Activated CD4-positive, CD25-positive, alpha-beta regulatory T cell treated with anti-CD3 and anti-CD28 coated beads, Interleukin-2, amount 50 U/mL, for 16 hours (primary cell): ENCODE results near the gene FHOD1.

Experiments
- DNase-seq: peaks from one replicate; pipeline ENCODE4 v3.0.0-alpha.2; 2020; ENCODE audit warnings: low read depth, low spot score

FHOD1 gene

DNA sequence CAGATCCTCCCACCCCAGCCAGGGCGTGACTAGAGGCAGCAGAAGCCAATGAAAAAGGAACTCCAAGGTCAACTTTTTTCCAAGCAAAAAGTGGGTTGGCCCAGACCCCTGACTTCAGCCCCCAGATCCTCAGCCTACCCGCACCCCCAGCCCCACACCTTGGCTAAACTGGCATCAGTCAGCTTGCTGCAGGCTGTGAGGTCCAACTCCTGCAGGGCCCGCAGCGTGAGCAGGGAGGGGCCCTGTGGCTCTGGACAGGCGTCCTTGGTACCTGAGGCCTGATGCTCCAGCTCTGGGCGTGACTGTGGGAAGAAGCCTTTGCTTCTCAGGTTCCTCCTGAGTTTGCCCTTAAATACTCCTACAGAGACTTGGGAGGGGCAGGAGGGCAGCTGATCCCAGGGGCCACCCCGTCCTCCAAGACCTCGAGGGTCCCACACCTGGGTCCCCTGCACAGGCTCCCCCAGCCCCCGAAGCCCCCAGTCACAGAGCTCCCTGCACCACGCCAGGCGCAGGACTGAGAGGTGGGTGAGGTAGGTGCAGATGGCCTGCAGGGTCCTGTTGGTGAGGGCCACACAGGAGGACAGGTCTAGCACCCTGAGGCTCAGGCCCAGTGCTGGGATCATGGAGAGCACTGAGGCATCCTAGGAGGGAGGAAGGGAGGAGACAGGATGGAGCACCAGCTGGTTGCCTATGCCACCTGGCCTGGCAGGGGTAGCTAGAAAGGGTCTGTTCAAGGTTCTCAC is 39.0 kb downstream of the FHOD1 start:
- DNase-seq: no peak

DNA sequence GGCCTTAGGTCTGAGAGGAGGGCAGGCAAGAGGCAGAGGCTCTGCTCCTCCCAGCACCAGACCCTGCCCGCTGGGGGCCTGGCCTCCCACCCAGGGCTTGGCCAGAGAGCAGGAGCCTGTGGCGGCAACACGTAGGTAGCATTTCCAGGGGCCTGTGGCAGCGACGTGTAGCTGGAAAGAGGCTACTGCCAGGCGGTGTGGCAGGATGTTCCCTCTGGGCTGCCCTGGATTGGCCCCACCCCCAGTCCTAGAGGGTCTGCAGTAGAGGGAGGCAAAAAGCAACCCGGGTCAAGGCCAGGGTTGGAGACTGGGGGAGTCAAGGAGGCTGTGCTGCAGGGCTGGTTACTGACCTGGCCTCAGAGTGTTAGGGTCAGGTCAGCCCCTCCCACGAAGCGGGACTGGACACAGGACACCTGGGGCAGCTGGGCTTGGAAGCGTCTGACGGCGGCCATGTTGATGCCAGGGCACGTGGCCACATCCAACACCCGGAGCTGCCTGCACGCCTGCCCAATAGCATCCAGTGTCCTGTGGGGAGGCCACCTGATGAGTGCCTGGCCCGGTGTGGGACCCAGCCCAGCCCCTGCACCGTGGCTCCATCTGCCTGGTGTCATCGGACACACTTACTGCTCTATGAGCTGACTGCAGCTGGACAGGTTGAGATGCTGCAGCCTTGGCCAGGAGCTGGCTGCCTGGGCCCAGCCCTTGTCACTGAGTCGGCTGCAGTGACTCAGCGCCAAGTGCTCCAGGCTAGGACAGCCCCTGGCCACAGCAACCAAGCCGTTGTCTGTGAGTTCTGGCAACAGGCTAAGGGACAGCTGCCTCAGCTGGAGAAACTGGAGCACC is 39.8 kb downstream of the FHOD1 start:
- DNase-seq: no peak

DNA sequence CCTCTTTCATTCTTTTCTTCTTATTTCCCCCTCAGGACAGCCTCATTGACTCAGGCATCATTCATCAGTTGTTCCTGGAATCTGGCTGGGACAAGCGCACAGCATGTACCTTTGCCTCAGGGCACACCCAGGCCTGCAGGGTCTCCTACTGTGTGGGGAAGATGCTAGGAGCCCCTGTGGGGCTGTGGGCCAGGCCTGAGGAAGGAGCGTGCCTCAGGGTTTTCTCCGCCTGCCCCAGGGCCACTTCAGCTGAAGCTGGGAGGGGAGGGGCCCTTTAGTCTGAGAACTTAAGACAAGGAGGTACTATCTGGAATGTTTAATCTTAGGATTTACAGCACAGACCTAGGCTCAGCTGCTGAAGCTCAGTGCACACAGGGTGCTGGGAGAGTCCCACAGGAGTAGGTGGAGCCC is 40.4 kb downstream of the FHOD1 start:
- no peak for DNase-seq

DNA sequence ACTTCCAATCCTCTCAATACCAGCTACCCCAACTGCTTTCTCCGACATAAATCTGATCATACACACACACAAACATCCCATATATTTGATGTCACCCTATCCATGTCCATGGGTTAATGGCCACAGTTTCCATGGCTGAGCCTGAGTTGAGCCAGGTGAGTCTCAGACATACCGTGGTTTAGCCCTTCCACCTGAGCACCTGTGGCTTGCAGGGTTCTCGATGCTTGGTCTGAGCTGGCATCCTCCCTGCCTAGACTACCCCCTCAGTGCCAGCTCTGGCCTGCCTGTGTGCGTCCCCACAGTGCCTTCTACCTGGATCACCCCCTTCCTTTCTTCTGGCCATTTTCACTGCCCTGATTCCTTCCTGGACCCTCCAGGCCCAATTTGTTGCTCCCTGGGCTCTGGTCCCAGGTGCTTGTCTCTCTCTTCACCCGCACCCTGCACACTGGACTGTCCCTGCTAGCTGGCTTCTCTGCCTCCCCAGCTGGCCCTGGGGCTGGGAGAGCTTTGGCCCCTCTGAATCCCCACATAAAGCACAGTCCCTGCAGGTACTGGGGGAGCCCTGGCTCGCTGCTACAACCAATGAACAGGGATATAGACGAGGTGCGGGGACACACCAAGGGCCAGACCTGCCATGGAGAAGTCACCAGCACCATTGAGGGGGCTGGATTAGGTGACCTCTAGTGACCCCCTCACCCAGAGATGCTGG is 41.0 kb downstream of the FHOD1 start:
- DNase-seq: no peak

DNA sequence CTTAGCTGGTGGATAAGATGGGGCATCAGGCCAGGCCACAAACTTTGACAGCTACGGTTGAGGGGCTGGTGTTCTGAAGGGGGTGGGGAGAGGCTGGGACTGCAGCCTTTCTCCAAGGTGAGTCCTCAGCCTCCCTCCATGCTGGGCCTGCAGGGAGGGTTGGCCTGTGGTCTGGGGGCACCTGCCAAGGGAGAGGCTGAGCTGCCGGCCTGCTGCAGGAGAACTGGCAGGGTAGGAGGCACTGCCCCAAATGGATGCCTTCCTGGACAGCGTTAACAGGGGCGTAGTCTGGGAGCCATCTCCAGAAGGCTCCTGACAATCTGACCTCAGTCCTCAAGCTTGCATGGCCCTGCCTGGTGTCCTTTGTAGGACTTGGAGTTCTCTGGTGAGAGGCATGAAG is 43.2 kb downstream of the FHOD1 start:
- DNase-seq: no peak

DNA sequence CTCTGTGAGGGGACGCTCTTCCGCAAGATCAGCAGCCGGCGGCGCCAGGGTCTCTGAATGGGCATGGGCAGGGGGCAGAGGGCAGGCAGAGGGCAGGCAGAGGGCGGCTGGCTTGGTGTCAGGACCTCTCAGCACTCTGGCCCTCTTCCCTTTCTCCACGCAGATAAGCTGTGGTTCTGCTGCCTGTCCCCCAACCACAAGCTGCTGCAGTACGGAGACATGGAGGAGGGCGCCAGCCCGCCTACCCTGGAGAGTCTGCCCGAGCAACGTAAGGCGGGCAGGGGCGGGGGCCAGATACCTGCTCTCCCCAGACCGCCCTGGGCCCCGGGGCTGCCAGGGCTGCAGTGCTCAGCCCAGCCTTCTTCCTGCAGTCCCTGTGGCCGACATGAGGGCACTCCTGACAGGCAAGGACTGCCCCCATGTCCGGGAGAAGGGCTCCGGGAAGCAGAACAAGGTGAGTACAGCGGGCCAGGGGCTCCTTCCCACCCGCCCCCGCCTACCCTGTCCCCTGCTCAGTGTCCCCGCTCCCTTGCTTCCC is 44.3 kb downstream of the FHOD1 start:
- no peak for DNase-seq

DNA sequence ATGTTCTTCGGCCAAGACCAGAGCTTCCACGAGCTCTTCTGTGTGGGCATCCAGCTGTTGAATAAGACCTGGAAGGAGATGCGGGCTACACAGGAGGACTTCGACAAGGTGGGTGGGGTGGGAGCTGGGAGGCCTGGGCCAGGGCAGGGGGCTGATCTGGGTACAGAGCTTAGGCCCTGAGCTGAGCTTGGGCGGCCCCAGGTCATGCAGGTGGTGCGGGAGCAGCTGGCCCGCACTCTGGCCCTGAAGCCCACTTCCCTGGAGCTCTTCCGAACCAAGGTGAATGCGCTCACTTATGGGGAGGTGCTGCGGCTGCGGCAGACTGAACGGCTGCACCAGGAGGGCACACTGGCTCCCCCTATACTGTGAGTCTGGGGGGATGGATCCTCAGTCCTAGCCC is 44.9 kb downstream of the FHOD1 start:
- DNase-seq: no peak

DNA sequence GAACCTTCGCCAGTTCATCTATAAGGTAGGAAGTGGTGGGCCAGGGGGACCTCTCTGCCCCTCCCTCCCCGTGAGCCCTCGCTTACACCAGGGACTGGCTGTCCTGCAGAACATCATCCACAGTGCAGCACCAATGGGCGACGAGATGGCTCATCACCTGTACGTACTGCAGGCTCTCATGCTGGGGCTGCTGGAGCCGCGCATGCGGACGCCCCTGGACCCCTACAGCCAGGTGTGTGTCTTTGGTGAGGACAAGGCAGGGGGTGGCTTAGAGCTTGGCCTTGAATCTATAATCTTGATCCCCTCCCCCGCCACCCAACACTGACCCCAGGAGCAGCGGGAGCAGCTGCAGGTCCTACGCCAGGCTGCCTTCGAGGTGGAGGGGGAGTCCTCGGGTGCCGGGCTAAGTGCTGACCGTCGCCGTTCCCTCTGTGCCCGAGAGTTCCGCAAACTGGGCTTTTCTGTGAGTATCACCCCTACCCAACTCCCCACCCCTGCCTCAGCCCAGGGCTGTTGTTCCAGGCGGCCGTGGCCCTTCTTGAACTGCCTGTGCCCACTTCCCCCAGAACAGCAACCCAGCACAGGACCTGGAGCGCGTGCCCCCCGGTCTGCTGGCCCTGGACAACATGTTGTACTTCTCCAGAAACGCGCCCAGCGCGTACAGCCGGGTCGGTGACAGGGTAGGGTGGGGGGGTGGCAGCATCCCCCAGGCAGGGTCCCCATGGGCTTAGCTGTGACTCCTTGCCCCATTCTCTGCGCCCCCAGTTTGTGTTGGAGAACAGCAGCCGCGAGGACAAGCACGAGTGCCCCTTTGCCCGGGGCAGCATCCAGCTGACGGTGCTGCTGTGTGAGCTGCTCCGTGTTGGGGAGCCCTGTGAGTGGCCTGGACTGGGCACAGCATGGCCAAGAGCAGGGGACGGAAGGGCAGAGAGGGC is 45.6 kb downstream of the FHOD1 start:
- no peak for DNase-seq

DNA sequence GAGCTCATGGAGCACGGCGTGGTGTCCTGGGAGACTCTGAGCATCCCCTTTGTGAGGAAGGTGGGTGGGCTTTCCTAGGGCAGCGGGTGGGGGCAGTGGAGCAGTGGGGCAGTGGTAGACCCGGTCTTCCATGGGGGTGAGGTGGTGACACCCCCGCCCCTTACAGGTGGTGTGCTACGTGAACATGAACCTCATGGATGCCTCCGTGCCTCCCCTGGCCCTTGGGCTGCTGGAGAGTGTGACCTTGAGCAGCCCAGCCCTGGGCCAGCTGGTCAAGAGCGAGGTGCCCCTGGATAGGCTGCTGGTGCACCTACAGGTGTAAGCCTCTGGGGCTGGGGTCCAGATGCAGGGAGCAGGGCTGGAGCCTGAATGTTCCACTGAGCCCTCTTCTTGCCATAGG is 46.8 kb downstream of the FHOD1 start:
- no peak for DNase-seq

DNA sequence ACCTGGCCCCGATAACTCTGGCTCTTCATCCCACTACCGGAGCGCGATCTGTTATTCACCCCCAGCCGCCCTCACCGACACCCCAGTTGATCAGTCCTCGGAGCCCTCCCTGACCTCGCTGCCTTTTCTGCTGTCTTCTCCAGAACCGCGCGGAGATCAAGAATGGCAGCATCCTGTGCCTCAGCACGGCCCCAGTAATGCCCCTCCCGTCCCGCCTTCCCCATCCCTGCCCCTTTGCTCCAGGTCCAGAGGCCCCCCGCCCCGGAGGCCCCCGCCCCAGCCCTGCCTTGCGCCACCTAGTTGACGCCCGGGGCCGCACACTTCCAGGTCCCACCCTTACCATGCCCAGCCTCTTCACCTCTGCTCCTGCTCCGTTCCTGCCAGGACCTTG is 47.5 kb downstream of the FHOD1 start:
- DNase-seq: no peak

DNA sequence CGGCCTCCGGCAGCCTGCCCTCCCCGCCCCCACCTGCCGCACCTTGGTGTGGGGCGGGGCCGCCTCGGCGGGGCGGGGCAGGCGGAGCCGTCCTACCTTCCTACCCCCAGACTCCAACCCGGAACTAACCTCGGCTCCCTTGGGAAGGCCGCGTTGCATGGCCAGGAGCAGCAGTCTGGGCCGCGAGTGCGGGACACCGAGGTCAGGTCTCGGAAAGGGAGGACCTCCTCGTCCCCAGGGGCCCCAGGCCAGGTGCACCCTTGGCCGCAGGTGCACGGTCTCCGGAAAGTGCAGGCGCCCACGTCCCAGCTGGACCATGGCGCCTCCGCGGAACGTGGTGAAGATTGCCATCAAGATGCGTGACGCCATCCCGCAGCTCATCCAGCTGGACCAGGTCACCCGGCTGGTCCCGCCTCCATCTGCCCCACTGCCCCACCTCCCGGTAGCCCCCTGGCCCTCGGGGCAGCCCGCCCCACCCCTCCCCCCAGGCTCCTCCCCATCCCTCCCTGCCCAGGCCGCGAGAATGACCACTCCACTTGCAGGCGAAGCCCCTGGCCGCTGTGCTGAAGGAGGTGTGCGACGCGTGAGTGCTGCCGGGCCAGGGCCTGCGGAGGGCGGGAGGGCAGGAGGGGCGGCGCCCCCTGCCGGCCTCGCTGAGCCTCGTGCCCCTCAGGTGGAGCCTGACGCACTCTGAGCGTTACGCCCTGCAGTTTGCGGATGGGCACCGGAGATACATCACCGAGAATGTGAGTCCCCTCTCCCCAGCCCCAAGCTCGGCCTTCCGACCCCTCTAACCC is 48.1 kb downstream of the FHOD1 start, which contains the start of gene ELMO3:
TSS of gene ELMO3 (plus strand) at position 121 of the 797 bp plus-strand sequence. CDS start at position 317, 196 bp downstream.
- no peak for DNase-seq

DNA sequence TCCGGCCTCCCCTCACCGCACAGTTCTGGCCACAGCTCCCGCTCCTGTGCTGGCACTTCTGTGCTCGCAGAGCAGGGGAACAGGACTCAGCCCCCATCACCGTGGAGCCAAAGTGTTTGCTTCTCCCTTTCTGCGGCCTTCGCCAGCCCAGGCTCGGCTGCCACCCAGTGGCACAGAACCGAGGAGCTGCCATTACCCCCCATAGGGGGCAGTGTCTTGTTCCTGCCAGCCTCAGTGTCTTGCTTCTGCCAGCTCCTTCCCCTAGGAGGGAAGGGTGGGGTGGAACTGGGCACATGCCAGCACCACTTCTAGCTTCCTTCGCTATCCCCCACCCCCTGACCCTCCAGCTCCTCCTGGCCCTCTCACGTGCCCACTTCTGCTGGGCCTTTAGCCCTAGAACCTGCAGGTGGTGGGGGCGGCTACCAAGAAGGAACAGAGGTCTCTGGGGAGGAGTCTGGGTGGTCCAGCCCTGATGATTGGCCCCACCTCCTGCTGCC is 49.0 kb downstream of the FHOD1 start:
- no peak for DNase-seq

DNA sequence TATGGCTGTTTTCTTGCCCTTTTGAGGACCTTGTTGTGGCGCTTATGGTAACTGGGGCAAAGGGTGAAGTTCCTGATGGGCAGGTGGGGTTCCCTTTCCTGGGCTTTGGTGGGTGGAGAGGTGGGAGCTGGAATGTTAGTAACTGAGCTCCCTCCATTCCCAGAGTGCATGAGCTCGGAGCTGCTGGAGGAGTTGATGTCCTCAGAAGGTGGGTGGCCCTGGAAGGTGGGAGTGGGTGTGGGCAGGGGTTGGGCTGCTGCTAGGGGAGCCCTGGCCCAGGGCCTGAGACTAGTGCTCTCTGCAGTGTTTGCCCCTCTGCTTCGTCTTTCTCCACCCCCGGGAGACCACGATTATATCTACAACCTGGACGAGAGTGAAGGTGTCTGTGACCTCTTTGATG is 49.6 kb downstream of the FHOD1 start:
- no peak for DNase-seq

DNA sequence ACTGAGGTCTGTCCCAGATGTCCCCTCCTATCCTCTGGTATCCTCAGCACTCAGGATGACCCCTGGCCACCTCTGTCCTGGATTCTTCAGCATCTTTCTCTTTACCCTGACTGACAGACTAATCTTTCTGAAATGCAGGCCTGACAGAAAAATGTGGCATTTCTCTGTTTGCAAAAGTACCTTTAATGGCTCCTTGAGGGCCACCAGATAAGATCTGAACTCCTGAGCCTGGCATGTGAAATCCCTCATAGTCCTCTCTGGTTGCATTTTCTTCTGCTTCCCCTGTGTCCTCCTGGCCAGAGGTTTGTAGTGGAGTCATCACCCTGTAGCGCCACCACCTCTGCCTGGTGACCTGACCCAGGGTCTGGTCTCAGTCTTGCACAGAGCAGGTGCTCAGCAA is 50.4 kb downstream of the FHOD1 start:
- no peak for DNase-seq

DNA sequence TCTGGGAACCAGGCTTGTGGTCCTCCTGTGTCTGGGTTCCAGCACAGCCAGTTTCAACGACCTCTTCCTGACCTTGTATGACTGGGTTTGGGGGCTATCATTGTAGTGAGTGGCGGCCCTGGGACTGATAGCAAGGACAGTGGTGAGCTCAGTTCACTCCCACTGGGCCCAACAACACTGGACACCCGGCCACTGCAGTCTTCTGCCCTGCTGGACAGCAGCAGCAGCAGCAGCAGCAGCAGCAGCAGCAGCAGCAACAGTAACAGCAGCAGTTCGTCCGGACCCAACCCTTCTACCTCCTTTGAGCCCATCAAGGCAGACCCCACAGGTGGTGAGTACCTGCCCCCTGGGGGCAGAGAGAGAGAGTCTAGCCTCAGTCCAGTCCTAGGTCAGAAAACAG is 51.6 kb downstream of the FHOD1 start:
- no peak for DNase-seq

DNA sequence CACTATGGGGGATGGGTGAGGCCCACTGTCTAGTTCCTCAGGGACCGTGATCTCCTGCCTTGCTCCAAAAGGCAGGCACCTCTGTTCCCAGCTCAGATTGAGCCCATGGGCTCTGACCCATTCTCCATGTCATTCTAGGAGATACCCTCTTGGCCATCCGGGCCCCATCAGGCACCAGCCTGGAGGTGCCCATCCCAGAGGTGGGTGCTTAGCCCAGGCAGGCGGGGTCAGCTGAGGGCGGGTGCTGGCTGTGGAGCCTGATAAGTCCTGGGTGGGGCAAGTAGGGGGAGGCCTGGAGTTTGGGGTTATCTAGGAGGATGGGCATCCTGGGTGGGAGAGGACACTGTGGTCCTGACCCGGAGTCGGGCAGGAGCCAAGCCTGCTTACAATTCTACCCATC is 53.0 kb downstream of the FHOD1 start:
- DNase-seq: no peak

DNA sequence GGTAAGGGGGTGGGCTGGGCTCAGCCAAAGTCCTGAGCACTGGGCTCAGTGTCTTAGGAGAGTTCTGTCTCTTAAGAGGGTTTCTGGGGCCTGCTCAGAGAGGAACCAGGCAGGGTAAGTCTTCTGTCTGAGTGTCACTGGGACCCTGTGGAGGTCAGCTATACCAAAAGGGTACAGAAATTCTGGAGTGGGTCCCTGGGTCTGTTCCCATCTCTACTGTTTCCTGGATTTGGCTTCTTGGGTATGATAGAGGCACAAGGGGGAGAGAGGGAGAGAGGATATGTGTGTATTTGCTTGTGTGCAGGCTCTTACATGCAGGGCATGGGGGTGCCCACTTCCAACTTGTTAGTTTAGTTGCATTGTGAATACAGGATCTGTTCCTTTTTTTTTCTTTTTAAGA is 53.7 kb downstream of the FHOD1 start:
- DNase-seq: no peak

DNA sequence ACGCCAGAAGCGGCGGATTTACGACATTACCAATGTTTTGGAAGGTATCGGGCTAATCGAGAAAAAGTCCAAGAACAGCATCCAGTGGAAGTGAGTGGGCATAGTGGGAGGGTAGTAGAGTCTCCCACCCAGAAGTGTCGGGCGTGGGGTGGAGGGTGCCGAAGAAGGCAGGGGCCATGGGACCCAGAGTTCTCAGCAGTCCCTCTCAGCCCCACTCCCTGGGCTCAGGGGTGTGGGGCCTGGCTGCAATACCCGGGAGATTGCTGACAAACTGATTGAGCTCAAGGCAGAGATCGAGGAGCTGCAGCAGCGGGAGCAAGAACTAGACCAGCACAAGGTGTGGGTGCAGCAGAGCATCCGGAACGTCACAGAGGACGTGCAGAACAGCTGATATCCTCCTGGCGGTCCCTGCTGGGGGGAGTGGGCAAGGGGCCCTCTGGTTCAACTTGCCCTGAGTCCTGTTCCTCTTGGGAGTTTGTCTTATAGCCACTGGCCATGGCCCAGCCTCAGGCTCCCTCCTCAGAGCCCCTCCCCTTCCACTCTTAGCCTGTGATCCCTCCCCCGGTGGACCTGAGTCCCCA is 54.4 kb downstream of the FHOD1 start:
- no peak for DNase-seq

DNA sequence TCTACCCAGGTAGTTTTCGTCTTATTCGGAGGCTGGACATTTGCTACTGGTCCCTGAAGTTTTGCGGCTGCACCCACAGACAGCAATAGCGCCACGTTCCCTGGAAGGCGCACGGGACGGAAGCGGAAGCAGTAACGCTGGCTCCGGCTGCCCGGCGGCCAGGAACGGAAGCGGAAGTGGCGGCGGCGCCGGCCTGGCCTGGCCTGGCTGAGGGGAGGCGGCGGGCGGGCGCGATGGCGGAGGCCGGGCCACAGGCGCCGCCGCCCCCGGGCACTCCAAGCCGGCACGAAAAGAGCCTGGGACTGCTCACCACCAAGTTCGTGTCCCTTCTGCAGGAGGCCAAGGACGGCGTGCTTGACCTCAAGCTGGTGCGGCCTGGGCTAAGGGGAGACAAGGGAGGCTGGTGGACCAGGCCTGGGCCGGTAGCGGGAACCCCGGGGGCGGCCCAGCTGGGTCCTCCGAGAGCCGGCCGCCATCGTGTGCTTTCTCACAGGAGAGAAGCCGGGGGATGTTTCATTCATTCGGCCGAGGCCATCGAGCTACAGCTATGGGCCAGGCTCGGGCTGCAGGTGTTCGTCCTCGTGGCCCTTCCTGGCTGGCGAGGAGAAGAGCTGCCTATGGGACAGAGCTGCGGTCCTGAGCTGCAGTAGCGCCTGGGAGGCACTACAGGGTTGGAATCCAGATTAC is 55.1 kb downstream of the FHOD1 start, which contains the start of gene E2F4:
TSS of gene E2F4 (plus strand) at position 161 of the 687 bp plus-strand sequence. CDS start at position 234, 73 bp downstream.
- peak; percentile 75 for DNase-seq
